HepG2 (cell line): ENCODE results near the gene KISS1. TPM values are rescaled to one million over a fixed set of nuclear protein-coding genes. Genes with fewer than 3 reads are reported as not detected.

Source experiments
- HMGA1 ChIP-seq: sonication (generic); formaldehyde crosslinking; conservative IDR thresholded peaks from 2 replicates; pipeline ENCODE4 v1.4.0; 2020; ENCODE audit warnings: missing genetic modification reagents
- HNF4G ChIP-seq, 2 experiments: sonication (generic) in 1 of 2; formaldehyde crosslinking in 1 of 2; IDR thresholded peaks; 2 replicates each; pipeline versions ENCODE4 v1.4.0 to v1.6.1; 2011 to 2020; ENCODE audit warnings: borderline replicate concordance in 2 of 2, low read depth in 2 of 2, mild to moderate bottlenecking in 2 of 2, low read length in 1 of 2, missing genetic modification reagents in 1 of 2, moderate library complexity in 1 of 2
- KIAA2018 ChIP-seq: sonication (generic); formaldehyde crosslinking; IDR thresholded peaks from 2 replicates; pipeline ENCODE4 v1.5.0; 2020; ENCODE audit warnings: mild to moderate bottlenecking, missing genetic modification reagents, borderline replicate concordance
- NBN ChIP-seq: fragments of 450-650 bp; conservative IDR thresholded peaks from 2 replicates; pipeline ENCODE4 v1.6.1; 2017
- NFKBIZ ChIP-seq: IDR thresholded peaks from 2 replicates; pipeline ENCODE4 v1.6.1; 2018; ENCODE audit warnings: missing genetic modification reagents, missing compliant biosample characterization
- NPAS2 ChIP-seq: sonication (generic); formaldehyde crosslinking; IDR thresholded peaks from 2 replicates; pipeline ENCODE4 v1.8.0; 2022; ENCODE audit warnings: mild to moderate bottlenecking, missing genetic modification reagents, borderline replicate concordance
- PAF1 ChIP-seq: IDR thresholded peaks from 2 replicates; pipeline ENCODE4 v1.6.1; 2016; ENCODE audit warnings: missing genetic modification reagents, missing compliant biosample characterization
- SYNCRIP ChIP-seq: fragments of 200-400 bp; formaldehyde crosslinking; IDR thresholded peaks from 2 replicates; pipeline ENCODE4 v1.6.1; 2018; ENCODE audit warnings: mild to moderate bottlenecking, low read depth, low read length; ENCODE audit not compliant: insufficient read depth
- TEF ChIP-seq: sonication (generic); formaldehyde crosslinking; IDR thresholded peaks from 2 replicates; pipeline ENCODE4 v1.5.0; 2020; ENCODE audit warnings: missing genetic modification reagents
- ZBTB20 ChIP-seq: sonication (generic); formaldehyde crosslinking; IDR thresholded peaks from 2 replicates; pipeline ENCODE4 v1.8.1; 2023; ENCODE audit warnings: missing genetic modification reagents, low read depth, mild to moderate bottlenecking, borderline replicate concordance
- ZFYVE20 ChIP-seq: sonication (generic); formaldehyde crosslinking; IDR thresholded peaks from 2 replicates; pipeline ENCODE4 v1.8.0; 2023; ENCODE audit warnings: low read depth, mild to moderate bottlenecking, moderate library complexity, missing genetic modification reagents, borderline replicate concordance
- ZMYM2 ChIP-seq: sonication (generic); formaldehyde crosslinking; IDR thresholded peaks from 2 replicates; pipeline ENCODE4 v1.8.0; 2022; ENCODE audit warnings: mild to moderate bottlenecking, missing genetic modification reagents
- ZNF124 ChIP-seq: sonication (generic); formaldehyde crosslinking; IDR thresholded peaks from 2 replicates; pipeline ENCODE4 v1.4.0; 2020; ENCODE audit warnings: missing genetic modification reagents
- ZNF253 ChIP-seq: sonication (generic); formaldehyde crosslinking; IDR thresholded peaks from 2 replicates; pipeline ENCODE4 v1.8.0; 2022; ENCODE audit warnings: mild to moderate bottlenecking, missing genetic modification reagents, borderline replicate concordance
- ZNF589 ChIP-seq: sonication (generic); formaldehyde crosslinking; conservative IDR thresholded peaks from 2 replicates; pipeline ENCODE4 v1.8.0; 2022; ENCODE audit warnings: mild to moderate bottlenecking, moderate library complexity, missing genetic modification reagents
- ZNF777 ChIP-seq: sonication (generic); formaldehyde crosslinking; IDR thresholded peaks from 2 replicates; pipeline ENCODE4 v1.4.0; 2020; ENCODE audit warnings: missing genetic modification reagents
- polyA plus RNA-seq, 8 experiments: library from polyadenylated mRNA; depleted of rRNA in 3 of 8; stranded (reverse) in 7 of 8; unstranded in 1 of 8; fragments of >200 nt; fragmentation: Illumina TruSeq in 4 of 8; extraction: Trizol in 4 of 8; gene quantifications; 2 replicates each; pipeline versions ENCODE4 v1.2.1 to v1.2.3, GENCODE V29; 2011 to 2016; ENCODE audit warnings: low read depth in 4 of 8, missing spikeins in 1 of 8, mixed read lengths in 1 of 8; ENCODE audit not compliant: insufficient read depth in 1 of 8
- total RNA-seq, 5 experiments: library from RNA; depleted of rRNA; stranded (reverse); fragments of >200 nt; fragmentation: Illumina TruSeq; extraction: Trizol; gene quantifications; 2 replicates each; pipeline ENCODE4 v1.2.3, GENCODE V29; 2016; ENCODE audit warnings: low read depth in 1 of 5

KISS1 gene
- total and polyA plus RNA-seq, 2 of the 13 experiments (the other 11 are each of a cell fraction or from before 2014, with no cell fraction given): 0.24 to 0.80 TPM

GRCh38 chr1:204213668-204214662 lies 17.7 kb upstream of the KISS1 start, which contains the start of gene GOLT1A (continued):
- TF ChIP-seq KIAA2018 (CRISPR knock-in tag) (no peak), ZNF777 (peak; percentile 98), SYNCRIP (no peak), ZNF589 (CRISPR knock-in tag) (no peak; the same call in 1 of the 2 replicates), NFKBIZ (CRISPR knock-in tag) (no peak), ZNF124 (CRISPR knock-in tag) (no peak; the same call in 1 of the 2 replicates), ZMYM2 (CRISPR knock-in tag) (peak; percentile 80; the same call in 1 of the 2 replicates), PAF1 (CRISPR knock-in tag) (no peak), HNF4G (IDR thresholded peaks at IDR 0.05; ENCODE audit: borderline replicate concordance, low read depth, low read length) (peak; percentile 48; the same call in 1 of the 2 replicates), HNF4G (CRISPR knock-in tag; IDR thresholded peaks at IDR 0.05; ENCODE audit: borderline replicate concordance, low read depth) (no peak), NBN (no peak), HMGA1 (CRISPR knock-in tag) (no peak), ZFYVE20 (CRISPR knock-in tag) (no peak), TEF (CRISPR knock-in tag) (no peak; the same call in 1 of the 2 replicates), NPAS2 (CRISPR knock-in tag) (no peak), ZBTB20 (CRISPR knock-in tag) (peak; percentile 83; the same call in 1 of the 2 replicates), ZNF253 (CRISPR knock-in tag) (no peak)
